GM23338 (cell line): Measurements from ENCODE around the gene CCDC74A. TPM values are rescaled to one million over a fixed set of nuclear protein-coding genes. Genes with fewer than 3 reads are reported as not detected.
"Not testable (repeated sequence)": the region's sequence is repeated elsewhere in the genome, so short reads cannot be mapped to it uniquely, and the experiment has no call there.

Experiments
- ATAC-seq: fragments of 200-7000 bp; cut with Tn5 transposase; 3 replicates; pipeline ENCODE4 v1.9.1; 2020
- DNase-seq: peaks from one replicate; pipeline ENCODE4 v3.0.0-alpha.2; 2015; ENCODE audit warnings: low spot score
- H2AFZ ChIP-seq: fragments of 200-600 bp; sonication (generic); 2 replicates; pipeline ENCODE4 v1.8.0; 2016; ENCODE audit warnings: antibody characterized with exemption, mild to moderate bottlenecking, moderate library complexity
- H3F3A ChIP-seq: fragments of 200-600 bp; sonication (generic); replicated peaks from 2 replicates; pipeline ENCODE4 v1.8.0; 2017; ENCODE audit warnings: antibody characterized with exemption, mixed run types, low read depth
- H3K27ac ChIP-seq: fragments of 200-600 bp; sonication (generic); 2 replicates; pipeline ENCODE4 v1.6.1; 2016; ENCODE audit warnings: low read depth
- H3K27me3 ChIP-seq: fragments of 200-600 bp; sonication (generic); 2 replicates; pipeline ENCODE4 v1.8.0; 2016; ENCODE audit warnings: mild to moderate bottlenecking, mixed run types, moderate library complexity; ENCODE audit not compliant: insufficient read depth
- H3K36me3 ChIP-seq: fragments of 200-600 bp; sonication (generic); 2 replicates; pipeline ENCODE4 v1.8.0; 2016; ENCODE audit warnings: mild to moderate bottlenecking; ENCODE audit not compliant: insufficient read depth
- H3K4me1 ChIP-seq: fragments of 200-600 bp; sonication (generic); 2 replicates; pipeline ENCODE4 v1.8.0; 2016; ENCODE audit warnings: mild to moderate bottlenecking, moderate library complexity; ENCODE audit not compliant: insufficient read depth
- H3K4me2 ChIP-seq: fragments of 200-600 bp; sonication (generic); 2 replicates; pipeline ENCODE4 v1.7.1; 2017; ENCODE audit warnings: mixed run types
- H3K4me3 ChIP-seq: fragments of 200-600 bp; sonication (generic); 2 replicates; pipeline ENCODE4 v1.6.1; 2016; ENCODE audit warnings: mixed run types
- H3K79me2 ChIP-seq: fragments of 200-600 bp; sonication (generic); replicated peaks from 2 replicates; pipeline ENCODE4 v1.8.0; 2017; ENCODE audit warnings: mild to moderate bottlenecking; ENCODE audit not compliant: insufficient read depth
- H3K9me2 ChIP-seq: fragments of 200-600 bp; sonication (generic); 2 replicates; pipeline ENCODE4 v1.8.0; 2017; ENCODE audit not compliant: insufficient read depth
- H4K20me1 ChIP-seq: fragments of 200-600 bp; sonication (generic); replicated peaks from 2 replicates; pipeline ENCODE4 v1.8.0; 2017; ENCODE audit warnings: mild to moderate bottlenecking; ENCODE audit not compliant: insufficient read depth
- H3K27ac Mint-ChIP-seq: 2 replicates; pipeline ENCODE4 v1.8.0; 2020; ENCODE audit warnings: inconsistent platforms, mild to moderate bottlenecking, moderate library complexity, mixed read lengths
- H3K27me3 Mint-ChIP-seq: 3 replicates; pipeline ENCODE4 v1.8.0; 2022; ENCODE audit warnings: low read depth, mild to moderate bottlenecking, moderate library complexity, mixed read lengths, inconsistent platforms; ENCODE audit not compliant: insufficient read depth, poor library complexity
- H3K36me3 Mint-ChIP-seq: 3 replicates; pipeline ENCODE4 v1.8.0; 2021; ENCODE audit warnings: low read depth, mild to moderate bottlenecking, inconsistent platforms, moderate library complexity, mixed read lengths
- H3K4me1 Mint-ChIP-seq: 3 replicates; pipeline ENCODE4 v1.8.0; 2020; ENCODE audit warnings: mild to moderate bottlenecking, inconsistent platforms, mixed read lengths
- H3K4me3 Mint-ChIP-seq: 3 replicates; pipeline ENCODE4 v1.8.0; 2021; ENCODE audit warnings: moderate library complexity, mild to moderate bottlenecking, inconsistent platforms, mixed read lengths
- H3K9me3 Mint-ChIP-seq: 3 replicates; pipeline ENCODE4 v1.8.0; 2020; ENCODE audit warnings: moderate library complexity, mild to moderate bottlenecking, inconsistent platforms, mixed read lengths
- CREB1 ChIP-seq: fragments of 250-450 bp; sonication (Bioruptor Pico); IDR thresholded peaks from 2 replicates; pipeline ENCODE4 v1.5.0; 2020; ENCODE audit warnings: low read depth, mild to moderate bottlenecking, moderate library complexity
- EZH2 ChIP-seq: fragments of 200-600 bp; sonication (generic); IDR thresholded peaks from one replicate; pipeline ENCODE4 v1.8.0; 2017; ENCODE audit warnings: antibody characterized with exemption, mild to moderate bottlenecking, low read depth; ENCODE audit not compliant: unreplicated experiment
- EZH2phosphoT487 ChIP-seq: fragments of 200-600 bp; sonication (generic); IDR thresholded peaks from one replicate; pipeline ENCODE4 v1.8.1; 2018; ENCODE audit warnings: antibody characterized with exemption; ENCODE audit not compliant: unreplicated experiment
- JUNB ChIP-seq: IDR thresholded peaks from one replicate; pipeline ENCODE4 v1.6.1; 2016; ENCODE audit warnings: antibody characterized with exemption; ENCODE audit not compliant: unreplicated experiment
- POLR2AphosphoS5 ChIP-seq: IDR thresholded peaks from 2 replicates; pipeline ENCODE4 v1.6.1; 2016; ENCODE audit warnings: antibody characterized with exemption, low read depth
- ZNF331 ChIP-seq: fragments of 250-450 bp; sonication (Bioruptor Pico); IDR thresholded peaks from 2 replicates; pipeline ENCODE4 v1.5.0; 2020; ENCODE audit warnings: low read depth, mild to moderate bottlenecking, moderate library complexity
- polyA plus RNA-seq: library from polyadenylated mRNA; unstranded; fragments of >200 nt; fragmentation: Nextera tagmentation; extraction: Ambion mirVana; gene quantifications from 2 replicates; pipeline ENCODE4 v1.2.1, GENCODE V29; 2016
- total RNA-seq: library from RNA; depleted of rRNA; stranded (reverse); fragments of >200 nt; shearing (Covaris generic); gene quantifications from 2 replicates; pipeline ENCODE4 v1.2.3, GENCODE V29; 2014
- TF ChIP-seq, protein P1 (sequence below): IDR thresholded peaks from one replicate; pipeline ENCODE4 v1.6.1; 2018; ENCODE audit warnings: antibody characterized with exemption; ENCODE audit not compliant: unreplicated experiment
- TF ChIP-seq, protein P2 (sequence below): IDR thresholded peaks from 2 replicates; pipeline ENCODE4 v1.6.1; 2016; ENCODE audit warnings: antibody characterized with exemption
- TF ChIP-seq, protein P3 (sequence below), 2 experiments: fragments of 200-600 bp in 1 of 2; sonication (generic) in 1 of 2; conservative IDR thresholded peaks; 2 replicates each; pipeline versions ENCODE4 v1.5.1 to v1.6.1; 2016 to 2017; ENCODE audit warnings: antibody characterized with exemption in 2 of 2, low read depth in 2 of 2, mild to moderate bottlenecking in 2 of 2, moderate library complexity in 1 of 2
- TF ChIP-seq, protein P4 (sequence below): fragments of 250-450 bp; sonication (Bioruptor Pico); IDR thresholded peaks from 2 replicates; pipeline ENCODE4 v1.5.0; 2020; ENCODE audit warnings: mild to moderate bottlenecking, moderate library complexity

Gene CCDC74A
- total and polyA plus RNA-seq, 2 experiments from 2014 or later: 16.5 to 47.8 TPM

DNA sequence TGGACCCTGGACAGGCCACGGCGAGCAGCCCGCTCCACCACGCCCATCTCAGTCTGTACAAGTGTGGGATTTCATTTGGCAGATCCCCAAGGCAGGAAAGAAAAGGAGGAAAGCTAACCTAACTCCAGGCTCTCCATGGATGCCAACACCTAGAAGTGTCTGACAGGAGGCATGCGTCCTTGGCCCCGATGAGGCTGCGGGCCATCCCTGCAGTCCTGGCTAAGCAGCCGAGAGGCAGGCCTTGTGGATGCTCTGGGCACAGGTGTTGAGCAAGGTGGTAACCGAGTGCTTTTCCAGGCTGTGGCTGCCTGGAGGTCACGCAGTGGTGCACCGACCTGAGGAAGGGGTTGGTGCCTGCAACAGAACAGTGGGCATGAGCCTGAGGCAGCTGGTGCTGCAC is 7.3 kb downstream of the CCDC74A start:
- not testable (repeated sequence) for H3K27ac ChIP-seq, H3K4me2 ChIP-seq, H4K20me1 ChIP-seq, H3K36me3 ChIP-seq, H3K4me3 ChIP-seq, DNase-seq, H3K4me3 Mint-ChIP-seq, H3K79me2 ChIP-seq, H2AFZ ChIP-seq, H3K36me3 Mint-ChIP-seq, H3K4me1 Mint-ChIP-seq, H3K27me3 Mint-ChIP-seq, H3F3A ChIP-seq, H3K27ac Mint-ChIP-seq, H3K27me3 ChIP-seq, H3K9me3 Mint-ChIP-seq, ATAC-seq, H3K9me2 ChIP-seq, H3K4me1 ChIP-seq

DNA sequence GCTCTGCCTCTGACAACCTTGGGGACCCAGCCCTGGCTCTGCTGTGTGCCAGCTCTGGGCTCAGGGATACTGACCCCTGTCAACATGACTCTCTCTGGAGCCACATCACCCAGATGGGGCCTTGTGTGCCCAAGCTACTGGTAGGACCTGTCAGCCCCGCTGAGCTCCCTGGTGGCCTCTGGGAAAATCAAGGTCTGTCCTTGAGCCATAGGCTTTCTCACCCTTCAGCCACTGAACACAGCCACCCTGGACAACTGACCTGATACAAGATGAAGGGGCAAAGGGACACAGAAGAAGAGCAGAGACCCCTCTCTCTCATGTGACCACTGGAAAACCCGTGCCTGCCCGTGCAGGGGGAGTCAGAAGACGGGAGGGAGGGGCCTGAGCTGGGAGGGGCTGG is 7.8 kb downstream of the CCDC74A start:
- no peaks in the 10 kb centered on the region for H3K27me3 ChIP-seq
- no peaks in the 10 kb centered on the region for H3K36me3 Mint-ChIP-seq
- H3K79me2 ChIP-seq: no peaks in the 10 kb centered on the region
- no peak overlapping the region for H3K4me3 ChIP-seq
- H2AFZ ChIP-seq: no peak overlapping the region
- H3K4me2 ChIP-seq: no peak overlapping the region
- no peak overlapping the region for H3K4me3 Mint-ChIP-seq
- no peaks in the 10 kb centered on the region for H3K27me3 Mint-ChIP-seq
- H3K27ac ChIP-seq: no peak overlapping the region
- H4K20me1 ChIP-seq: no peaks in the 10 kb centered on the region
- H3K4me1 ChIP-seq: no peaks in the 10 kb centered on the region
- no peaks in the 10 kb centered on the region for H3K36me3 ChIP-seq
- H3K9me3 Mint-ChIP-seq: no peaks in the 10 kb centered on the region
- H3K27ac Mint-ChIP-seq: no peak overlapping the region
- H3K4me1 Mint-ChIP-seq: no peaks in the 10 kb centered on the region
- H3F3A ChIP-seq: no peaks in the 10 kb centered on the region
- ATAC-seq (no peak), DNase-seq (no peak)
- H3K9me2 ChIP-seq: no peaks in the 10 kb centered on the region
- TF ChIP-seq EZH2: no peak
- TF ChIP-seq, protein P1, sequence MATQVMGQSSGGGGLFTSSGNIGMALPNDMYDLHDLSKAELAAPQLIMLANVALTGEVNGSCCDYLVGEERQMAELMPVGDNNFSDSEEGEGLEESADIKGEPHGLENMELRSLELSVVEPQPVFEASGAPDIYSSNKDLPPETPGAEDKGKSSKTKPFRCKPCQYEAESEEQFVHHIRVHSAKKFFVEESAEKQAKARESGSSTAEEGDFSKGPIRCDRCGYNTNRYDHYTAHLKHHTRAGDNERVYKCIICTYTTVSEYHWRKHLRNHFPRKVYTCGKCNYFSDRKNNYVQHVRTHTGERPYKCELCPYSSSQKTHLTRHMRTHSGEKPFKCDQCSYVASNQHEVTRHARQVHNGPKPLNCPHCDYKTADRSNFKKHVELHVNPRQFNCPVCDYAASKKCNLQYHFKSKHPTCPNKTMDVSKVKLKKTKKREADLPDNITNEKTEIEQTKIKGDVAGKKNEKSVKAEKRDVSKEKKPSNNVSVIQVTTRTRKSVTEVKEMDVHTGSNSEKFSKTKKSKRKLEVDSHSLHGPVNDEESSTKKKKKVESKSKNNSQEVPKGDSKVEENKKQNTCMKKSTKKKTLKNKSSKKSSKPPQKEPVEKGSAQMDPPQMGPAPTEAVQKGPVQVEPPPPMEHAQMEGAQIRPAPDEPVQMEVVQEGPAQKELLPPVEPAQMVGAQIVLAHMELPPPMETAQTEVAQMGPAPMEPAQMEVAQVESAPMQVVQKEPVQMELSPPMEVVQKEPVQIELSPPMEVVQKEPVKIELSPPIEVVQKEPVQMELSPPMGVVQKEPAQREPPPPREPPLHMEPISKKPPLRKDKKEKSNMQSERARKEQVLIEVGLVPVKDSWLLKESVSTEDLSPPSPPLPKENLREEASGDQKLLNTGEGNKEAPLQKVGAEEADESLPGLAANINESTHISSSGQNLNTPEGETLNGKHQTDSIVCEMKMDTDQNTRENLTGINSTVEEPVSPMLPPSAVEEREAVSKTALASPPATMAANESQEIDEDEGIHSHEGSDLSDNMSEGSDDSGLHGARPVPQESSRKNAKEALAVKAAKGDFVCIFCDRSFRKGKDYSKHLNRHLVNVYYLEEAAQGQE: no peak
- no peak for TF ChIP-seq CREB1 (CRISPR knock-in tag)
- TF ChIP-seq, protein P2, sequence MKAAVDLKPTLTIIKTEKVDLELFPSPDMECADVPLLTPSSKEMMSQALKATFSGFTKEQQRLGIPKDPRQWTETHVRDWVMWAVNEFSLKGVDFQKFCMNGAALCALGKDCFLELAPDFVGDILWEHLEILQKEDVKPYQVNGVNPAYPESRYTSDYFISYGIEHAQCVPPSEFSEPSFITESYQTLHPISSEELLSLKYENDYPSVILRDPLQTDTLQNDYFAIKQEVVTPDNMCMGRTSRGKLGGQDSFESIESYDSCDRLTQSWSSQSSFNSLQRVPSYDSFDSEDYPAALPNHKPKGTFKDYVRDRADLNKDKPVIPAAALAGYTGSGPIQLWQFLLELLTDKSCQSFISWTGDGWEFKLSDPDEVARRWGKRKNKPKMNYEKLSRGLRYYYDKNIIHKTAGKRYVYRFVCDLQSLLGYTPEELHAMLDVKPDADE: no peak
- TF ChIP-seq, protein P3, sequence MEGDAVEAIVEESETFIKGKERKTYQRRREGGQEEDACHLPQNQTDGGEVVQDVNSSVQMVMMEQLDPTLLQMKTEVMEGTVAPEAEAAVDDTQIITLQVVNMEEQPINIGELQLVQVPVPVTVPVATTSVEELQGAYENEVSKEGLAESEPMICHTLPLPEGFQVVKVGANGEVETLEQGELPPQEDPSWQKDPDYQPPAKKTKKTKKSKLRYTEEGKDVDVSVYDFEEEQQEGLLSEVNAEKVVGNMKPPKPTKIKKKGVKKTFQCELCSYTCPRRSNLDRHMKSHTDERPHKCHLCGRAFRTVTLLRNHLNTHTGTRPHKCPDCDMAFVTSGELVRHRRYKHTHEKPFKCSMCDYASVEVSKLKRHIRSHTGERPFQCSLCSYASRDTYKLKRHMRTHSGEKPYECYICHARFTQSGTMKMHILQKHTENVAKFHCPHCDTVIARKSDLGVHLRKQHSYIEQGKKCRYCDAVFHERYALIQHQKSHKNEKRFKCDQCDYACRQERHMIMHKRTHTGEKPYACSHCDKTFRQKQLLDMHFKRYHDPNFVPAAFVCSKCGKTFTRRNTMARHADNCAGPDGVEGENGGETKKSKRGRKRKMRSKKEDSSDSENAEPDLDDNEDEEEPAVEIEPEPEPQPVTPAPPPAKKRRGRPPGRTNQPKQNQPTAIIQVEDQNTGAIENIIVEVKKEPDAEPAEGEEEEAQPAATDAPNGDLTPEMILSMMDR (conservative IDR thresholded peaks at IDR 0.05; ENCODE audit: low read depth in 2 of 2): no peak
- TF ChIP-seq POLR2AphosphoS5: no peak
- TF ChIP-seq JUNB: no peak
- no peak for TF ChIP-seq EZH2phosphoT487
- TF ChIP-seq ZNF331 (CRISPR knock-in tag): no peak
- TF ChIP-seq, protein P4, sequence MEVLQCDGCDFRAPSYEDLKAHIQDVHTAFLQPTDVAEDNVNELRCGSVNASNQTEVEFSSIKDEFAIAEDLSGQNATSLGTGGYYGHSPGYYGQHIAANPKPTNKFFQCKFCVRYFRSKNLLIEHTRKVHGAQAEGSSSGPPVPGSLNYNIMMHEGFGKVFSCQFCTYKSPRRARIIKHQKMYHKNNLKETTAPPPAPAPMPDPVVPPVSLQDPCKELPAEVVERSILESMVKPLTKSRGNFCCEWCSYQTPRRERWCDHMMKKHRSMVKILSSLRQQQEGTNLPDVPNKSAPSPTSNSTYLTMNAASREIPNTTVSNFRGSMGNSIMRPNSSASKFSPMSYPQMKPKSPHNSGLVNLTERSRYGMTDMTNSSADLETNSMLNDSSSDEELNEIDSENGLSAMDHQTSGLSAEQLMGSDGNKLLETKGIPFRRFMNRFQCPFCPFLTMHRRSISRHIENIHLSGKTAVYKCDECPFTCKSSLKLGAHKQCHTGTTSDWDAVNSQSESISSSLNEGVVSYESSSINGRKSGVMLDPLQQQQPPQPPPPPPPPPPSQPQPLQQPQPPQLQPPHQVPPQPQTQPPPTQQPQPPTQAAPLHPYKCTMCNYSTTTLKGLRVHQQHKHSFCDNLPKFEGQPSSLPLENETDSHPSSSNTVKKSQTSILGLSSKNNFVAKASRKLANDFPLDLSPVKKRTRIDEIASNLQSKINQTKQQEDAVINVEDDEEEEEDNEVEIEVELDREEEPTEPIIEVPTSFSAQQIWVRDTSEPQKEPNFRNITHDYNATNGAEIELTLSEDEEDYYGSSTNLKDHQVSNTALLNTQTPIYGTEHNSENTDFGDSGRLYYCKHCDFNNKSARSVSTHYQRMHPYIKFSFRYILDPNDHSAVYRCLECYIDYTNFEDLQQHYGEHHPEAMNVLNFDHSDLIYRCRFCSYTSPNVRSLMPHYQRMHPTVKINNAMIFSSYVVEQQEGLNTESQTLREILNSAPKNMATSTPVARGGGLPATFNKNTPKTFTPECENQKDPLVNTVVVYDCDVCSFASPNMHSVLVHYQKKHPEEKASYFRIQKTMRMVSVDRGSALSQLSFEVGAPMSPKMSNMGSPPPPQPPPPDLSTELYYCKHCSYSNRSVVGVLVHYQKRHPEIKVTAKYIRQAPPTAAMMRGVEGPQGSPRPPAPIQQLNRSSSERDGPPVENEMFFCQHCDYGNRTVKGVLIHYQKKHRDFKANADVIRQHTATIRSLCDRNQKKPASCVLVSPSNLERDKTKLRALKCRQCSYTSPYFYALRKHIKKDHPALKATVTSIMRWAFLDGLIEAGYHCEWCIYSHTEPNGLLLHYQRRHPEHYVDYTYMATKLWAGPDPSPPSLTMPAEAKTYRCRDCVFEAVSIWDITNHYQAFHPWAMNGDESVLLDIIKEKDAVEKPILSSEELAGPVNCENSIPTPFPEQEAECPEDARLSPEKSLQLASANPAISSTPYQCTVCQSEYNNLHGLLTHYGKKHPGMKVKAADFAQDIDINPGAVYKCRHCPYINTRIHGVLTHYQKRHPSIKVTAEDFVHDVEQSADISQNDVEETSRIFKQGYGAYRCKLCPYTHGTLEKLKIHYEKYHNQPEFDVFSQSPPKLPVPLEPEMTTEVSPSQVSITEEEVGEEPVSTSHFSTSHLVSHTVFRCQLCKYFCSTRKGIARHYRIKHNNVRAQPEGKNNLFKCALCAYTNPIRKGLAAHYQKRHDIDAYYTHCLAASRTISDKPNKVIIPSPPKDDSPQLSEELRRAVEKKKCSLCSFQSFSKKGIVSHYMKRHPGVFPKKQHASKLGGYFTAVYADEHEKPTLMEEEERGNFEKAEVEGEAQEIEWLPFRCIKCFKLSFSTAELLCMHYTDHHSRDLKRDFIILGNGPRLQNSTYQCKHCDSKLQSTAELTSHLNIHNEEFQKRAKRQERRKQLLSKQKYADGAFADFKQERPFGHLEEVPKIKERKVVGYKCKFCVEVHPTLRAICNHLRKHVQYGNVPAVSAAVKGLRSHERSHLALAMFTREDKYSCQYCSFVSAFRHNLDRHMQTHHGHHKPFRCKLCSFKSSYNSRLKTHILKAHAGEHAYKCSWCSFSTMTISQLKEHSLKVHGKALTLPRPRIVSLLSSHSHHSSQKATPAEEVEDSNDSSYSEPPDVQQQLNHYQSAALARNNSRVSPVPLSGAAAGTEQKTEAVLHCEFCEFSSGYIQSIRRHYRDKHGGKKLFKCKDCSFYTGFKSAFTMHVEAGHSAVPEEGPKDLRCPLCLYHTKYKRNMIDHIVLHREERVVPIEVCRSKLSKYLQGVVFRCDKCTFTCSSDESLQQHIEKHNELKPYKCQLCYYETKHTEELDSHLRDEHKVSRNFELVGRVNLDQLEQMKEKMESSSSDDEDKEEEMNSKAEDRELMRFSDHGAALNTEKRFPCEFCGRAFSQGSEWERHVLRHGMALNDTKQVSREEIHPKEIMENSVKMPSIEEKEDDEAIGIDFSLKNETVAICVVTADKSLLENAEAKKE (CRISPR knock-in tag): no peak
